HCT116 (cell line): Measurements from ENCODE around the gene CDC6. TPM values are rescaled to one million over a fixed set of nuclear protein-coding genes. Genes with fewer than 3 reads are reported as not detected.

Experiments
- ATAC-seq: fragments of 200-7000 bp; cut with Tn5 transposase; 2 replicates; pipeline ENCODE4 v1.9.1; 2020; ENCODE audit warnings: mild to moderate bottlenecking, moderate library complexity
- BruUV-seq: library from RNA; stranded (reverse); fragments of 400-500 nt; replicated peaks from 2 replicates; lab custom pipeline; 2021; lab: Mats Ljungman, UMichigan
- CTCF ChIA-PET: fragments of 300-600 bp; sonication (Branson Sonifier 250); formaldehyde crosslinking; loops from one replicate; lab custom pipeline; 2021; ENCODE audit warnings: antibody characterized with exemption; lab: Charles Lee
- POLR2A ChIA-PET: fragments of 300-600, 350-600 bp; sonication (Branson Sonifier 250); formaldehyde crosslinking; loops from one replicate; lab custom pipeline; 2021; ENCODE audit warnings: antibody characterized with exemption; lab: Charles Lee
- RAD21 ChIA-PET, 2 experiments: fragments of 300-600 bp; sonication (Branson Sonifier 250); formaldehyde crosslinking; loops; one replicate each; lab custom pipeline; 2023; ENCODE audit warnings: low total read pairs in 2 of 2; ENCODE audit not compliant: uncharacterized antibody in 2 of 2, unreplicated experiment in 2 of 2, low non-redundant PET in 1 of 2; lab: Charles Lee
- DNase-seq: peaks from one replicate; pipeline ENCODE4 v3.0.0-alpha.2; 2010; ENCODE audit warnings: low read depth, low spot score
- H2AFZ ChIP-seq: fragments of 200-600 bp; shearing (Covaris generic), sonication (generic); 2 replicates; pipeline ENCODE4 v1.6.1; 2017; ENCODE audit warnings: low read depth, mixed run types, mixed read lengths, antibody characterized with exemption, low read length; ENCODE audit not compliant: poor library complexity, severe bottlenecking
- H3K27ac ChIP-seq: 2 replicates; pipeline ENCODE4 v1.5.1; 2012; ENCODE audit warnings: low read depth, low read length
- H3K27me3 ChIP-seq: fragments of 200-600 bp; sonication (generic); 2 replicates; pipeline ENCODE4 v1.6.1; 2016; ENCODE audit warnings: mixed run types, low read length, mixed read lengths; ENCODE audit not compliant: insufficient read depth
- H3K36me3 ChIP-seq, 2 experiments: fragments of 200-500 bp in 1 of 2; fragments of 200-600 bp in 1 of 2; sonication (Bioruptor generic) in 1 of 2; sonication (generic) in 1 of 2; 2 replicates each; pipeline versions ENCODE4 v1.5.1 to v1.6.1; 2014 to 2016; ENCODE audit warnings: low read length in 2 of 2, inconsistent platforms in 1 of 2, mixed read lengths in 1 of 2, mixed run types in 1 of 2; ENCODE audit not compliant: insufficient read depth in 2 of 2, control insufficient read depth in 1 of 2
- H3K4me1 ChIP-seq, 2 experiments: fragments of 200-600 bp in 1 of 2; sonication (generic) in 1 of 2; 2 replicates each; pipeline versions ENCODE4 v1.5.1 to v1.6.1; 2012 to 2017; ENCODE audit warnings: low read length in 2 of 2, inconsistent platforms in 1 of 2, mild to moderate bottlenecking in 1 of 2, mixed read lengths in 1 of 2, mixed run types in 1 of 2, moderate library complexity in 1 of 2; ENCODE audit not compliant: insufficient read depth in 2 of 2, control insufficient read depth in 1 of 2
- H3K4me2 ChIP-seq: fragments of 200-600 bp; sonication (generic); 2 replicates; pipeline ENCODE4 v1.6.1; 2017; ENCODE audit warnings: mixed run types, low read length, mixed read lengths
- H3K4me3 ChIP-seq, 2 experiments: fragments of 200-600 bp in 1 of 2; sonication (generic) in 1 of 2; replicated peaks in 1 of 2; 2 replicates each; pipeline ENCODE4 v1.5.1; 2011 to 2016; ENCODE audit warnings: low read length in 2 of 2, control low read depth in 1 of 2, low read depth in 1 of 2, mild to moderate bottlenecking in 1 of 2, mixed read lengths in 1 of 2, mixed run types in 1 of 2
- H3K79me2 ChIP-seq: fragments of 200-600 bp; sonication (generic); 2 replicates; pipeline ENCODE4 v1.6.1; 2017; ENCODE audit warnings: mild to moderate bottlenecking, mixed run types, low read length, moderate library complexity, mixed read lengths; ENCODE audit not compliant: insufficient read depth
- H3K9ac ChIP-seq: fragments of 200-600 bp; sonication (generic); 2 replicates; pipeline ENCODE4 v1.6.1; 2016; ENCODE audit warnings: low read length, mixed read lengths
- H3K9me2 ChIP-seq: fragments of 200-600 bp; sonication (generic), shearing (Covaris generic); 2 replicates; pipeline ENCODE4 v1.6.1; 2017; ENCODE audit warnings: mixed run types, mild to moderate bottlenecking, moderate library complexity; ENCODE audit not compliant: insufficient read depth
- H3K9me3 ChIP-seq, 2 experiments: fragments of 200-500 bp in 1 of 2; fragments of 200-600 bp in 1 of 2; sonication (Bioruptor generic) in 1 of 2; sonication (generic) in 1 of 2; 2 replicates each; pipeline ENCODE4 v1.6.1; 2014 to 2017; ENCODE audit warnings: low read length in 2 of 2, mixed read lengths in 2 of 2, inconsistent platforms in 1 of 2, low read depth in 1 of 2, mild to moderate bottlenecking in 1 of 2, mixed run types in 1 of 2, moderate library complexity in 1 of 2; ENCODE audit not compliant: control insufficient read depth in 1 of 2, insufficient read depth in 1 of 2
- H4K20me1 ChIP-seq: fragments of 200-600 bp; sonication (generic), shearing (Covaris generic); 2 replicates; pipeline ENCODE4 v1.6.1; 2017; ENCODE audit warnings: mixed run types, mild to moderate bottlenecking, moderate library complexity; ENCODE audit not compliant: insufficient read depth
- CBX3 ChIP-seq: IDR thresholded peaks from 2 replicates; pipeline ENCODE4 v1.6.1; 2012; ENCODE audit warnings: low read depth
- CEBPB ChIP-seq: IDR thresholded peaks from 2 replicates; pipeline ENCODE4 v1.6.1; 2012; ENCODE audit warnings: low read depth
- EGR1 ChIP-seq: IDR thresholded peaks from 2 replicates; pipeline ENCODE4 v1.6.1; 2012; ENCODE audit warnings: low read depth
- ELF1 ChIP-seq: IDR thresholded peaks from 2 replicates; pipeline ENCODE4 v1.6.1; 2012; ENCODE audit warnings: low read depth, borderline replicate concordance
- FOSL1 ChIP-seq: IDR thresholded peaks from 2 replicates; pipeline ENCODE4 v1.6.1; 2012; ENCODE audit warnings: low read depth
- JUND ChIP-seq: IDR thresholded peaks from 2 replicates; pipeline ENCODE4 v1.6.1; 2012
- YY1 ChIP-seq: IDR thresholded peaks from 2 replicates; pipeline ENCODE4 v1.6.1; 2011; ENCODE audit warnings: low read length, low read depth, moderate library complexity, mild to moderate bottlenecking; ENCODE audit not compliant: insufficient replicate concordance; ENCODE audit errors: extremely low read depth
- ZBTB33 ChIP-seq: IDR thresholded peaks from 2 replicates; pipeline ENCODE4 v1.6.1; 2011; ENCODE audit warnings: mild to moderate bottlenecking, low read length, moderate library complexity; ENCODE audit not compliant: insufficient replicate concordance; ENCODE audit errors: extremely low read depth
- ZFX ChIP-seq: fragments of 450-650 bp; IDR thresholded peaks from 2 replicates; pipeline ENCODE4 v1.6.1; 2017
- intact Hi-C: fragments of 100-400 bp; cut with micrococcal nuclease; formaldehyde crosslinking; loops from 2 replicates; pipeline ENCODE4 v1.10.0; 2022
- total RNA-seq: library from RNA; stranded (reverse); gene quantifications from one replicate; pipeline ENCODE4 v1.2.1, GENCODE V29; 2021; ENCODE audit not compliant: unreplicated experiment

CDC6 gene
- total RNA-seq, 1 experiment from 2014 or later, result 117 TPM

DNA sequence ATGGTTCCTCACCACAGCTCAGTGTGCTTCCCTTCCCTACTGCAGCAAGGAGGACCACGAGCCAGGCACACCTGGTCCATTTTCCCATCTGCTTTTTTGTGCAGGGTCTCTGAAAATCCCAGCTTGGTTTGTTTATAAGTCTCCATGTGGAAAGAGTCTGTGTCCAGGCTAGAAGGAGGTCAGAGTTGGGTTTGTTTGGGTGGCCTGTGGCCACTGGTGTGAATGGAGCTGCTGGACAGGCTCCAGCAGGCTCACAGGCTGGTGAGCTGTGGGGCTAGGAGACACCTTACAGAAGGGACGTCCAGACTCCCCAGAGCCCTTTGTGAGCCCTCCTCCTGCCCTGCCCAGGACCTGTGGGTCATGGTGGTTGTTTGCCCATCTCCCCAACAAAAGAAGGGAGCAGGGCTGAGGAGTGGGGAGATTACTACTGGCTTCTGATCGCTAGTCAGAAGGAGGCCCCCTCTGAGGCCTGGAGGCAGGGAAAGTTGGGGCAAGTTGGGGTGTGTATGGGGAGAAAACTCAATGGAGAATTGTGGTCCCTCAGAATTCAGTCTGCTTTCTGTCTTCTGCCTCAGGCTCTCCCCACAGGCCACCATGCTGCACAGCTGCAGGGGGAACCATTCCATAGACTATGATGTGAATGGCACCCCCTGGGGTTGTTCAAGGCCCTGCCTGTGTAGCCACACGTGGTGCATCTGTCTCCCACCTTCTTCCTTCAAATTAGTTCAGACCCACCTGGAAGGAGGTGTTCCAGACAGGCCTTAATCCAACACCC lies 25.4 kb downstream of the CDC6 start (continued):
- TF ChIP-seq ZBTB33, result no peak
- no peak for TF ChIP-seq CEBPB
- TF ChIP-seq FOSL1, result no peak

DNA sequence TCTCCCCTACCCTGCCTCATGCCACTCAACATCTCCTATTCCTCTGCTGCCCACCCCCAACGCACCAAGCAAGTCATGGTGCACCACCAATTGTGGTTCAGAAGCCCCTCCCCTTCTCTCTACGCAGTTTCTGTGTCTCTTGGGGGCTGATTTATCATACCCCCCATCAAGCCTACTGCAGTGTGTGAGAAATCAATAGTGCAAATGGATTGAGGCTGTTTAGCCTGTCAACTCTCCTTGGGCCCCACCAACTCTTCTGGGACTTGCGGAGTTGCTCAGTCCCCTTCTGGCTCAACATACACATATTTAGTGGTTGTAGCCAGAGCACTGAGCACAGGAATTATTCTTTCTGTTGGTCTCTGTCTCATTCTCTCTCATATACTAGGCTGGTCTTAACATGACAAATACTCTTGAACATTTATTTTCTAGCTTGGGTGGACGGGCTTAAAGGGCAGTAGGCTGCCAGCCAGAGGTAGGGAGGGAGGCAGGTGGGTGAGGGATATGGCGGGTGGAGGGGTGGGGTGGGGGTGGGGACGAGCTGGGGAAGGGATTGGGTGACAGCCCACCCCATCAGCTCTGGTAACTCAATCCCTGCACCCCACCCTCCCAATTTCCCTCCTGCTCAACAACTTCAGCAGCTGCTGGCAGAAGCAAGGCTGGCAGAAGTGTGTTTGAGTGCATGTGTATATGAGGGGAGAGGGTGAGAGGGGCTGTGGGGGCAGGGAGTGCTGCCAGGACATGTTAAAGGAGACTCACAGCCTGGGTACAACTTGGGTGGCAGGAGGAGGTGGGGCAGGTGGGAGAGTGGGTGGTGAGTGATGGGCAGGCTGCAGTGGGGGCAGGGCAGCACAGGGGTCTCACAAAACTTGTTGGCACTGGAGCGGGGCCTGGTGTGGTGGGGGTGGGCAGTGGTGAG lies 26.2 kb downstream of the CDC6 start:
- peak overlapping the region; percentile 56 for H3K27ac ChIP-seq
- H4K20me1 ChIP-seq, result no peaks in the 10 kb centered on the region
- intact Hi-C loops, result no loop called here
- POLR2A ChIA-PET, result interaction anchor here (0.9 kb wide), 1 partner anchor 38 kb away, joined by 3 read pairs; no protein-coding TSS in a partner anchor
- peaks cover 9% of the 10 kb centered on the region for H3K79me2 ChIP-seq
- H3K9ac ChIP-seq, result peak overlapping the region; percentile 49
- RAD21 ChIA-PET, result no interaction called here
- H3K9me2 ChIP-seq, result no peaks in the 10 kb centered on the region
- ATAC-seq (no peak), DNase-seq (no peak)
- H3K4me3 ChIP-seq, result peak overlapping the region in 1 of 2 experiments; percentile 28; a peak in 1 of 4 replicates
- no peaks in the 10 kb centered on the region for H3K9me3 ChIP-seq
- CTCF ChIA-PET, result interaction anchor here (0.7 kb wide), 1 partner anchor 71 kb away, joined by 3 read pairs; no protein-coding TSS in a partner anchor
- H3K27me3 ChIP-seq, result no peaks in the 10 kb centered on the region
- TF ChIP-seq YY1, result no peak
- TF ChIP-seq CBX3, result no peak
- TF ChIP-seq ZFX, result no peak
- TF ChIP-seq EGR1, result no peak; the same call in 1 of the 2 replicates
- no peak for TF ChIP-seq ELF1
- TF ChIP-seq JUND, result no peak
- TF ChIP-seq CEBPB, result no peak
- no peak overlapping the region for H2AFZ ChIP-seq
- BruUV-seq, result no TSS peak
- no peaks in the 10 kb centered on the region for H3K36me3 ChIP-seq
- peak overlapping the region; percentile 77 for H3K4me2 ChIP-seq
- H3K4me1 ChIP-seq, result peaks cover 77 to 90% of the 10 kb centered on the region in 2 experiments
